PC-3 (cell line): ENCODE results near the gene CDK19. TPM values are rescaled to one million over a fixed set of nuclear protein-coding genes. Genes with fewer than 3 reads are reported as not detected.
"Not testable (repeated sequence)": the region's sequence is repeated elsewhere in the genome, so short reads cannot be mapped to it uniquely, and the experiment has no call there.

ENCODE experiments used
- ATAC-seq: fragments of 200-7000 bp; cut with Tn5 transposase; 2 replicates; pipeline ENCODE4 v1.9.1; 2020; ENCODE audit warnings: mild to moderate bottlenecking, moderate library complexity
- BruUV-seq: library from RNA; stranded (reverse); fragments of 400-500 nt; replicated peaks from 2 replicates; lab custom pipeline; 2021; lab: Mats Ljungman, UMichigan
- CTCF ChIA-PET: fragments of 300-600 bp; sonication (Branson Sonifier 250); formaldehyde crosslinking; loops from one replicate; lab custom pipeline; 2022; ENCODE audit warnings: antibody characterized with exemption; lab: Charles Lee
- POLR2A ChIA-PET: fragments of 300-600 bp; sonication (Branson Sonifier 250); formaldehyde crosslinking; loops from one replicate; lab custom pipeline; 2022; ENCODE audit warnings: antibody characterized with exemption; ENCODE audit not compliant: unreplicated experiment; lab: Charles Lee
- DNase-seq: peaks from one replicate; pipeline ENCODE4 v3.0.0-alpha.2; 2015
- H2AFZ ChIP-seq: fragments of 300-600 bp; sonication (generic); 2 replicates; pipeline ENCODE4 v1.6.0; 2016; ENCODE audit warnings: antibody characterized with exemption, low read length
- H3F3A ChIP-seq: fragments of 300-600 bp; sonication (generic); one replicate; pipeline ENCODE4 v1.6.0; 2017; ENCODE audit warnings: antibody characterized with exemption, low read length, control low read depth, mild to moderate bottlenecking; ENCODE audit not compliant: unreplicated experiment
- H3K27ac ChIP-seq: fragments of 300-600 bp; sonication (generic); 2 replicates; pipeline ENCODE4 v1.5.1; 2016; ENCODE audit warnings: mild to moderate bottlenecking, low read length
- H3K27me3 ChIP-seq: fragments of 300-600 bp; sonication (generic); 2 replicates; pipeline ENCODE4 v1.6.1; 2016; ENCODE audit warnings: low read length, mixed read lengths
- H3K36me3 ChIP-seq: fragments of 300-600 bp; sonication (generic); 2 replicates; pipeline ENCODE4 v1.6.1; 2016; ENCODE audit warnings: low read depth, mixed run types, low read length, mixed read lengths
- H3K4me1 ChIP-seq: fragments of 300-600 bp; sonication (generic); 2 replicates; pipeline ENCODE4 v1.5.1; 2016; ENCODE audit warnings: low read length; ENCODE audit not compliant: insufficient read depth
- H3K4me2 ChIP-seq: fragments of 300-600 bp; sonication (generic); 2 replicates; pipeline ENCODE4 v1.6.0; 2016; ENCODE audit warnings: low read length
- H3K4me3 ChIP-seq: fragments of 300-600 bp; sonication (generic); 2 replicates; pipeline ENCODE4 v1.5.1; 2016; ENCODE audit warnings: mild to moderate bottlenecking, low read length, mixed read lengths
- H3K79me2 ChIP-seq: fragments of 300-600 bp; sonication (generic); 2 replicates; pipeline ENCODE4 v1.6.1; 2017; ENCODE audit warnings: low read length, mixed read lengths
- H3K9ac ChIP-seq: fragments of 300-600 bp; sonication (generic); 2 replicates; pipeline ENCODE4 v1.6.0; 2016; ENCODE audit warnings: mild to moderate bottlenecking, low read length
- H3K9me2 ChIP-seq: fragments of 300-600 bp; sonication (generic); replicated peaks from 2 replicates; pipeline ENCODE4 v1.6.1; 2016; ENCODE audit warnings: mixed run types, low read length, mixed read lengths
- H3K9me3 ChIP-seq: fragments of 300-600 bp; sonication (generic); 2 replicates; pipeline ENCODE4 v1.6.1; 2016; ENCODE audit warnings: low read length, mixed read lengths
- H4K20me1 ChIP-seq: fragments of 300-600 bp; sonication (generic); 2 replicates; pipeline ENCODE4 v1.6.1; 2016; ENCODE audit warnings: low read length, mixed read lengths
- EZH2 ChIP-seq: fragments of 300-600 bp; sonication (generic); IDR thresholded peaks from one replicate; pipeline ENCODE4 v1.6.1; 2017; ENCODE audit warnings: antibody characterized with exemption, mild to moderate bottlenecking, low read length; ENCODE audit not compliant: unreplicated experiment
- EZH2phosphoT487 ChIP-seq: fragments of 300-600 bp; sonication (generic); IDR thresholded peaks from 2 replicates; pipeline ENCODE4 v1.6.1; 2018; ENCODE audit warnings: mild to moderate bottlenecking, antibody characterized with exemption, low read length, borderline replicate concordance
- intact Hi-C: fragments of 100-400 bp; cut with micrococcal nuclease; formaldehyde crosslinking; loops from 2 replicates; pipeline ENCODE4 v1.9.0; 2023
- total RNA-seq: library from RNA; depleted of rRNA; stranded (reverse); fragments of >200 nt; gene quantifications from 2 replicates; pipeline ENCODE4 v1.2.3, GENCODE V29; 2014
- TF ChIP-seq, protein P1 (sequence below): fragments of 300-600 bp; sonication (generic); conservative IDR thresholded peaks from 2 replicates; pipeline ENCODE4 v1.5.1; 2017; ENCODE audit warnings: antibody characterized with exemption, low read depth, mild to moderate bottlenecking, low read length

CDK19 gene
- total RNA-seq, 1 experiment from 2014 or later: 4.2 TPM

DNA sequence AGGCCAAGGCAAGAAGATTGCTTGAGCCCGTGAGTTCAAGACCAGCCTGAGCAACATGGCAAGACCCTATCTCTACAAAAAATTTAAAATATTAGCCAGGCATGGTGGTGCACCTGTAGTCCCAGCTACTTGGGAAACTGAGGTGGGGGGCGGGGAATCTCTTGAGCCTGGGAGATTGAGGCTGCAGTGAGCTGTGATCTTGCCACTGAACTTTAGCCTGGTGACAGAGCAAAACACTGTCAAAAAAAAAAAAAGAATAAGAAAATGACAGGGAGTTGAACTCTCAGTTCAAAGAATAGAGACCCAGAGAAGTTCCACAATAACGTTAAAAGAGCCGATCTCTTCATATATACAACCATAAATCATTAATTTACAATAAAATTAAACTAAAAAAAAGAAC is 34.5 kb upstream of the CDK19 start:
- Histone ChIP-seq H3K79me2 (no peaks in the 10 kb centered on the region), H3K4me2 (no peak overlapping the region), H3K4me3 (no peak overlapping the region), H2AFZ (no peak overlapping the region), H4K20me1 (no peaks in the 10 kb centered on the region), H3K27me3 (no peaks in the 10 kb centered on the region), H3K9ac (no peak overlapping the region), H3K9me3 (no peaks in the 10 kb centered on the region), H3K36me3 (no peaks in the 10 kb centered on the region), H3F3A (no peaks in the 10 kb centered on the region), H3K4me1 (no peaks in the 10 kb centered on the region), H3K27ac (no peak overlapping the region), H3K9me2 (no peaks in the 10 kb centered on the region)
- ATAC-seq: no peak
- intact Hi-C loops: no loop called here
- BruUV-seq: no TSS peak
- POLR2A ChIA-PET: no interaction called here
- TF ChIP-seq EZH2phosphoT487 (no peak), EZH2 (no peak)
- TF ChIP-seq, protein P1, sequence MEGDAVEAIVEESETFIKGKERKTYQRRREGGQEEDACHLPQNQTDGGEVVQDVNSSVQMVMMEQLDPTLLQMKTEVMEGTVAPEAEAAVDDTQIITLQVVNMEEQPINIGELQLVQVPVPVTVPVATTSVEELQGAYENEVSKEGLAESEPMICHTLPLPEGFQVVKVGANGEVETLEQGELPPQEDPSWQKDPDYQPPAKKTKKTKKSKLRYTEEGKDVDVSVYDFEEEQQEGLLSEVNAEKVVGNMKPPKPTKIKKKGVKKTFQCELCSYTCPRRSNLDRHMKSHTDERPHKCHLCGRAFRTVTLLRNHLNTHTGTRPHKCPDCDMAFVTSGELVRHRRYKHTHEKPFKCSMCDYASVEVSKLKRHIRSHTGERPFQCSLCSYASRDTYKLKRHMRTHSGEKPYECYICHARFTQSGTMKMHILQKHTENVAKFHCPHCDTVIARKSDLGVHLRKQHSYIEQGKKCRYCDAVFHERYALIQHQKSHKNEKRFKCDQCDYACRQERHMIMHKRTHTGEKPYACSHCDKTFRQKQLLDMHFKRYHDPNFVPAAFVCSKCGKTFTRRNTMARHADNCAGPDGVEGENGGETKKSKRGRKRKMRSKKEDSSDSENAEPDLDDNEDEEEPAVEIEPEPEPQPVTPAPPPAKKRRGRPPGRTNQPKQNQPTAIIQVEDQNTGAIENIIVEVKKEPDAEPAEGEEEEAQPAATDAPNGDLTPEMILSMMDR: no peak
- DNase-seq: no peak
- CTCF ChIA-PET: no interaction called here

DNA sequence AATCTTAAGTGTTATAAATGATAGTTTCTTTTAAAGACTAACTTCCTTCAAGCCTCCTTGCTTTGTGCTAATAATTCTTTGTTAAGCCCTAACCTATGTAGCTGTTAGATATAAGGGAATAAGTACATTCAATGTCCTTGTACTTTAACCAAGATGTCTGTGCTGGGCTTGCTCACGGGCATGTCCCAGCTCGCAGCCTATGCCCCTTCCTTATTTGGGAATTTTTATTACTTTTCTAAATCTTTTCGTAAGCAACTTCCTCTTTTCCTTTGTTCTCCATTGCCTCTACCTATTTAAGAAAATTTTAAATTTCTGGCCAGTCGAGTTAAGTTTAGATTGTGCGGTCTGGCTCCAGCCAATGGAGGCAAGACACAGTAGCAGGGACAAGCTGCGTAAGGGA is 26.0 kb upstream of the CDK19 start:
- Histone ChIP-seq H3K36me3 (no peaks in the 10 kb centered on the region), H3K4me2 (no peak overlapping the region), H3F3A (no peaks in the 10 kb centered on the region), H3K9me3 (no peaks in the 10 kb centered on the region), H2AFZ (no peak overlapping the region), H3K9me2 (no peaks in the 10 kb centered on the region), H3K27ac (no peak overlapping the region), H3K9ac (no peak overlapping the region), H3K4me3 (no peak overlapping the region), H4K20me1 (no peaks in the 10 kb centered on the region), H3K27me3 (no peaks in the 10 kb centered on the region), H3K79me2 (no peaks in the 10 kb centered on the region), H3K4me1 (no peaks in the 10 kb centered on the region)
- ChIA-PET POLR2A (no interaction called here), CTCF (no interaction called here)
- DNase-seq (no peak), ATAC-seq (no peak)
- intact Hi-C loops: no loop called here
- TF ChIP-seq EZH2phosphoT487 (no peak), EZH2 (no peak)
- TF ChIP-seq, protein P1: no peak
- BruUV-seq: no TSS peak

DNA sequence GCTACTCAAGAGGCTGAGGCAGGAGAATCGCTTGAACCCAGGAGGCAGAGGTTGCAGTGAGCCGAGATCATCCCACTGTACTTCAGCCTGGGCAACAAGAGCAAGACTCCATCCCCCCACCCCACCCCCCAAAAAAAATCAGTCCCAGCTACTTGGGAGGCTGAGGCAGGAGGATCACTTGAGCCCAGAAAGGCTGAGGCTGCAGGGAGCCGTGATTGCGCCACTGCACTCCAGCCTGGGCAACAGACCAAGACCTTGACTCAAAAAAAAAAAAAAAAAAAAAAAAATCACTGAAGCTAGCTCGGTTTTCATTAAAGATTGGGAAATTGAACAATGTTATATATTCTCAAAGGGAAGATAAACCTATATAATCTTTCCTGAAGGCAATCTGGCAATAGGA is 20.5 kb upstream of the CDK19 start:
- POLR2A ChIA-PET, H3K79me2 ChIP-seq, H4K20me1 ChIP-seq, CTCF ChIA-PET, H3K4me3 ChIP-seq, ATAC-seq, H3K9ac ChIP-seq, H3K9me2 ChIP-seq, H3K4me1 ChIP-seq, H3K27me3 ChIP-seq, H3K4me2 ChIP-seq, H3K36me3 ChIP-seq, H2AFZ ChIP-seq, BruUV-seq, H3K9me3 ChIP-seq, H3K27ac ChIP-seq, DNase-seq, intact Hi-C loops, H3F3A ChIP-seq: not testable (repeated sequence)
